ENCODE measurements around the gene MAP3K12.

Gene MAP3K12

DNA sequence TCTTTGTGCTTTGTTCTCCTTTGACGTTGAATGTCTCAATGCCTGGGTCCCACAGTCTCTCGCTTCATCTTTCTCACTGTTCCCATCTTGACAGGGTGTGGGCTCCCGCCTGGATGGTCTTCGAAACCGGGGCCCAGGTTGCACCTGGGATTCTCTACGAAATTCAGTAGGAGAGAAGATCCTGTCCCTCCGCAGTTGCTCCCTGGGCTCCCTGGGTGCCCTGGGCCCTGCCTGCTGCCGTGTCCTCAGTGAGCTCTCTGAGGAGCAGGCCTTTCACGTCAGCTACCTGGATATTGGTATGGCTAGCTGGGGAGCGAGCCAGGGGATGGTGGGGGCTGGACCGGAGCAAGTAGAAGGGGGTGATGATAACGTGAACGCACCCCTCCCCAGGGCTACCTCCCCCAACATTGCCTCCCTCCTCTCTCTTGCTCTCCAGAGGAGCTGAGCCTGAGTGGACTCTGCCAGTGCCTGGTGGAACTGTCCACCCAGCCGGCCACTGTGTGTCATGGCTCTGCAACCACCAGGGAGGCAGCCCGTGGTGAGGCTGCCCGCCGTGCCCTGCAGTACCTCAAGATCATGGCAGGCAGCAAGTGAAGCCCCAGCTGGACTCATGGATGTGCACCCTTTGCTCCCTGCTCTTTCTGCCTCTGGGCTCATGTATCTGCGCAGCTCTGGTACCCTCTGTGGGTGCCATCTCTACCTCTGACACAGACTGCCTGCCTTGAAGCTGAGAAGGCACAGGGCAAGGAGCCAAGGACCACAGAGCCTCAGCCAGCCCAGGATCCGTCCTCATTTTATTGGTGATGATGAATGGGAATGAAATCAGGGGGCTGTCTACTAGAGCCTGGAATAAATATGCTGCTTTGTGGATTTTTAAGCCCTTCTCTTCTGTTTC is 6.5 kb upstream of the MAP3K12 start:
- Histone ChIP-seq H3K27me3 (ENCODE audit: control insufficient read depth, insufficient read depth, low read length) (no peaks in the 10 kb centered on the region), H3K4me1 (ENCODE audit: control insufficient read depth, insufficient read depth, low read length) (peaks cover 6% of the 10 kb centered on the region), H3K36me3 (ENCODE audit: control insufficient read depth, insufficient read depth, low read length) (peaks cover 24% of the 10 kb centered on the region)

GRCh38 chr12:53505086-53505485 is 5.8 kb upstream of the MAP3K12 start:
- H3K27me3 ChIP-seq (ENCODE audit: control insufficient read depth, insufficient read depth, low read length), result no peaks in the 10 kb centered on the region
- no peak overlapping the region for H3K4me3 ChIP-seq (ENCODE audit: low read length)
- H3K36me3 ChIP-seq (ENCODE audit: control insufficient read depth, insufficient read depth, low read length), result peaks cover 24% of the 10 kb centered on the region
- H3K27ac ChIP-seq (ENCODE audit: low read depth, low read length), result no peak overlapping the region
- peaks cover 10% of the 10 kb centered on the region for H3K4me1 ChIP-seq (ENCODE audit: control insufficient read depth, insufficient read depth, low read length)
- no peak overlapping the region for H3K9ac ChIP-seq (ENCODE audit: low read length)

More for the DNA sequence above, 6.5 kb upstream of the MAP3K12 start:
- Histone ChIP-seq H3K9ac (ENCODE audit: low read length) (no peak overlapping the region), H3K4me3 (ENCODE audit: low read length) (no peak overlapping the region), H3K27ac (ENCODE audit: low read depth, low read length) (no peak overlapping the region)

DNA sequence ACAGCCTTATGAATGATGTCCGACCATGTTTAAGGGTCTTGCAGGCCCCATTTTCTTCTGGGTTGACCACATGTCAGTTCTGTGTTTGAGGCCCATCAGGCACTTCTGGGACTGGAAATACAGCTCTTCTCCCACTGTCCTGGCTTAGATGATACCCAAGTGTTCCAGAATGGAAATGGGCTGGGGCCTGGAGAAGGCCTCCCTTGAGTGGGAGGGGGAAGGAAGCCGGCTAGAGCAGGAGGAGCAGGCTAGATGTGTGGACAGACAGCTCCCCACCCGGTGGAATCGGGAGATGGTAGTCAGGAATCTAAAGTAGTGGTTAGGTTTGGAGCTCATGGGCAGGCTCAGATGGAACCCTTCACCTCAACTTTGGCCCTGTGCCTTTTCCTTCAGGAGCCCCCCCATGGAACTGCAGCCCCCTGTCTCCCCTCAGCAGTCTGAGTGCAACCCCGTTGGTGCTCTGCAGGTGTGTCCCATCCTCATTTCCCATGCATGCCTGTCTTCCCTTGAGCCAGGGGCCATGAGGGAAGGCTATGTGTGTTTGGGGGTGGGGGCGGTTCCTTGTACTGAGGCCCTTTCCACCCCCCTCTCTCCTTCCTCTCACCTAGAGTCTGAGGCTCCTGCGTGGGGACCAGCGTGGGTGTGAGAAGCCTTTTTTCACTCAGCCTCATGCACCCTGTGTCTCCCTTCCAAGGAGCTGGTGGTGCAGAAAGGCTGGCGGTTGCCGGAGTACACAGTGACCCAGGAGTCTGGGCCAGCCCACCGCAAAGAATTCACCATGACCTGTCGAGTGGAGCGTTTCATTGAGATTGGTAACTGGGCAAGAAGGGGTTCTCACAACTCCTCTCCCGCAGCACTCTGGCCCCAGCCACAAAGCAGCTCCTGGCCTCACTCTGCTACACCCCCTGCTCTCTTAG is 5.0 kb upstream of the MAP3K12 start:
- Histone ChIP-seq H3K9ac (ENCODE audit: low read length) (no peak overlapping the region), H3K27me3 (ENCODE audit: control insufficient read depth, insufficient read depth, low read length) (no peaks in the 10 kb centered on the region), H3K4me1 (ENCODE audit: control insufficient read depth, insufficient read depth, low read length) (peaks cover 15% of the 10 kb centered on the region), H3K36me3 (ENCODE audit: control insufficient read depth, insufficient read depth, low read length) (peaks cover 22% of the 10 kb centered on the region), H3K27ac (ENCODE audit: low read depth, low read length) (no peak overlapping the region), H3K4me3 (ENCODE audit: low read length) (no peak overlapping the region)

DNA sequence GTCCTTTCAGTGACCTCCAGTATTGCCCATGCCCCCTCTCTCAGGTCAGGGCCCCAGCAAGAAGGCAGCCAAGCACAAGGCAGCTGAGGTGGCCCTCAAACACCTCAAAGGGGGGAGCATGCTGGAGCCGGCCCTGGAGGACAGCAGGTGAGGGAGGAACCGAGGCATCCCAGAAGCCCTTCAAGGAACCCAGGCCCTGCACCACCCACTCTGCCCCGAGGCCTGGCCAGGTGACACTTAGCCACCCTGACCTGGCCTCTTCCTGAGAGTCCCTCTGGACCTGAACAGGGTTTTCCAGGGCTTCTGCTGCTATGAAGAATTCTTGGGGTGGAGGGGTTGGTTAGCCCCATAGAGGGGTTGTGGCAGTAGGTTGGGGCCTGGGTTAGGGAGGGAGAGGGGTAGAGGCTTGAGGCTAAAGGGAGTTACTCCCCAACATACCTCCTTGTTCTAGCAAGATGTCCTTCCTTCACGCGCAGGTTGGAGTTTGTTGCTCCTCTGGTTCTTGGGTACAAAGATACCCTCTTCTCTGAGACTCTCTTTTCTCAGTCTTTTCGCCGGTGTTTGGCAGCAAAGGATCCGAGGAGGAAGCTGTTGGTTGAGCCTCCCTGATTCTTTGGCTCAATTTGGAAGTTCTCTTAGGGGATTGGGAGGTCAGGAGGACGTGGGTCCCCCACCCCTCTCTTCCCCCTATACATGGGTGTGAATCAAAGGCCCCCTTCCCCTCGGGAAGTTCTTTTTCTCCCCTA is 3.9 kb upstream of the MAP3K12 start:
- Histone ChIP-seq H3K4me1 (ENCODE audit: control insufficient read depth, insufficient read depth, low read length) (peaks cover 15% of the 10 kb centered on the region), H3K36me3 (ENCODE audit: control insufficient read depth, insufficient read depth, low read length) (peaks cover 22% of the 10 kb centered on the region), H3K4me3 (ENCODE audit: low read length) (no peak overlapping the region), H3K27ac (ENCODE audit: low read depth, low read length) (no peak overlapping the region), H3K27me3 (ENCODE audit: control insufficient read depth, insufficient read depth, low read length) (no peaks in the 10 kb centered on the region), H3K9ac (ENCODE audit: low read length) (no peak overlapping the region)

GRCh38 chr12:53502331-53502730 is 3.1 kb upstream of the MAP3K12 start:
- H3K4me1 ChIP-seq (ENCODE audit: control insufficient read depth, insufficient read depth, low read length), result peaks cover 15% of the 10 kb centered on the region
- no peaks in the 10 kb centered on the region for H3K27me3 ChIP-seq (ENCODE audit: control insufficient read depth, insufficient read depth, low read length)
- H3K4me3 ChIP-seq (ENCODE audit: low read length), result no peak overlapping the region
- no peak overlapping the region for H3K9ac ChIP-seq (ENCODE audit: low read length)
- H3K27ac ChIP-seq (ENCODE audit: low read depth, low read length), result no peak overlapping the region
- peaks cover 22% of the 10 kb centered on the region for H3K36me3 ChIP-seq (ENCODE audit: control insufficient read depth, insufficient read depth, low read length)

GRCh38 chr12:53501615-53502181 is 2.4 kb upstream of the MAP3K12 start:
- peaks cover 15% of the 10 kb centered on the region for H3K4me1 ChIP-seq (ENCODE audit: control insufficient read depth, insufficient read depth, low read length)
- no peaks in the 10 kb centered on the region for H3K27me3 ChIP-seq (ENCODE audit: control insufficient read depth, insufficient read depth, low read length)
- H3K36me3 ChIP-seq (ENCODE audit: control insufficient read depth, insufficient read depth, low read length), result peaks cover 16% of the 10 kb centered on the region
- no peak overlapping the region for H3K9ac ChIP-seq (ENCODE audit: low read length)
- H3K4me3 ChIP-seq (ENCODE audit: low read length), result peak overlapping the region; percentile 84
- peak overlapping the region; percentile 98 for H3K27ac ChIP-seq (ENCODE audit: low read depth, low read length)

DNA sequence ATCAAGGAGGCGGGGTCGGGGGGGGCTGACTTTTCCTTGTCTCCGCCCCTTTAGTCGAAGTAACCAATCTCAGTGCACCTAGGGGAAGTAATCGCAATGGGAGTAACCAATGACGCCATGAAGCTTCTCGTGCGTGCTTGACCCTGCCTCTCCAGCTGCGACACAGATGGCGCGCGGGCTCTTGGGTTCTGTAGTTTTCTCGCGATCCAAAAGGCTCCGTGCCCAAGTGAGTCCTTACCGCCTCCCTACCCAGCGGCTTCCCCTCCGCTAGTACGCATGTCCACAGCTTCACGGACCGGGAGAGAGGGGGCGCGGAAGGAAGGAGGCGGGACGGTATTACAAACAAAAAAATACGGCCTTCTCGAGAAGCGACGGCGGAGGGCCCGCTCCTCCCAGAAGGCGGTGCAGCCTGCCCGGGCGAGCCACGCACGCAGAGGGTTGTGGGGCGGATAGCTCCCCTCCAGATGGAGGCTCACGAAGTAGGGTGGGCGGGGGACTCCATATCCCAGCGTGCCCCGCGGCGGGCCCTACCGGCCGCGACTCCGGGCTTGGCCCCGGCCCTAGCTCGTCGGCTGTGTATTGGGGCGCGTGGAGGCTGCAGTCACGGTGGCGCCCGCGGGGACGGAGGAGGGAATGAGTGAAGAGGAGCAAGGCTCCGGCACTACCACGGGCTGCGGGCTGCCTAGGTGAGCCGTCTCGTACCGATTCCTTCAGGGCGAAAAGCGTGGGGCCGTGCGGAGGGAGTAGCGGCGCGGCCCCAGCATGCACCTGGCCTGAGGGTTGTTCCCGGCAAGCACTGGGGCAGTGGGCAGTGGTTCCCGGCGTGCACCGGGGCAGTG is 1.7 kb upstream of the MAP3K12 start, which contains the start of gene TARBP2:
TARBP2 (plus strand) TSS at position 508 of the 839 bp plus-strand sequence; CDS start at position 634, 126 bp downstream.
- Histone ChIP-seq H3K4me3 (ENCODE audit: low read length) (peak within 1 kb of the TSS; percentile 95), H3K36me3 (ENCODE audit: control insufficient read depth, insufficient read depth, low read length) (peaks cover 8% of the 10 kb centered on the region), H3K9ac (ENCODE audit: low read length) (peak within 1 kb of the TSS; percentile 97), H3K4me1 (ENCODE audit: control insufficient read depth, insufficient read depth, low read length) (peaks cover 15% of the 10 kb centered on the region), H3K27ac (ENCODE audit: low read depth, low read length) (peak within 1 kb of the TSS; percentile 98), H3K27me3 (ENCODE audit: control insufficient read depth, insufficient read depth, low read length) (no peaks in the 10 kb centered on the region)

- Histone ChIP-seq H3K9ac (ENCODE audit: low read length) (peak overlapping the region; percentile 97), H3K4me1 (ENCODE audit: control insufficient read depth, insufficient read depth, low read length) (peaks cover 15% of the 10 kb centered on the region), H3K27me3 (ENCODE audit: control insufficient read depth, insufficient read depth, low read length) (no peaks in the 10 kb centered on the region), H3K4me3 (ENCODE audit: low read length) (peak overlapping the region; percentile 95), H3K36me3 (ENCODE audit: control insufficient read depth, insufficient read depth, low read length) (peaks cover 7% of the 10 kb centered on the region), H3K27ac (ENCODE audit: low read depth, low read length) (peak overlapping the region; percentile 98)
These were observed 1.0 kb upstream of the MAP3K12 start for GRCh38 chr12:53500142-53500775.

DNA sequence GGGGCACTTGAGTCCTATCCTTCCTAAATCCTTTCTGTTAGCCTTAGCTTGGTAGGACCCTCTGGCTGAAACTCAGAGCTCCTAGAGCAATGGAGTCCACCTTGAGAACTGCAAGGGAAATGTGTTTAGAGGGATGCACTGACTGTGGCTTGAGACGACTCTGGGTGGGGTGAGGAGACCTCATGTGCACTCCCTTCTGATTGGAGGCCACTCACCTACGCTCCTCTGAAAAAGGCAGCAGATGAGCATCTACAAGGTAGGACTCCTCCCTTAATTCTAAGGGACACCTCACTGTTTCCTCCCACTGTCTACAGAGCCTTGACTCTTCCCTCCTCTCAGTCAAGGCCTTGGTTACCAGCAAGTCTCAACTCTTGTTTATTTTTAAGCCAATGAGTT is 1.0 kb downstream of the MAP3K12 start:
- H3K27me3 ChIP-seq (ENCODE audit: control insufficient read depth, insufficient read depth, low read length), result no peaks in the 10 kb centered on the region
- H3K9ac ChIP-seq (ENCODE audit: low read length), result no peak overlapping the region
- no peak overlapping the region for H3K27ac ChIP-seq (ENCODE audit: low read depth, low read length)
- H3K4me1 ChIP-seq (ENCODE audit: control insufficient read depth, insufficient read depth, low read length), result peaks cover 19% of the 10 kb centered on the region
- H3K4me3 ChIP-seq (ENCODE audit: low read length), result peak overlapping the region; percentile 67
- no peaks in the 10 kb centered on the region for H3K36me3 ChIP-seq (ENCODE audit: control insufficient read depth, insufficient read depth, low read length)

DNA sequence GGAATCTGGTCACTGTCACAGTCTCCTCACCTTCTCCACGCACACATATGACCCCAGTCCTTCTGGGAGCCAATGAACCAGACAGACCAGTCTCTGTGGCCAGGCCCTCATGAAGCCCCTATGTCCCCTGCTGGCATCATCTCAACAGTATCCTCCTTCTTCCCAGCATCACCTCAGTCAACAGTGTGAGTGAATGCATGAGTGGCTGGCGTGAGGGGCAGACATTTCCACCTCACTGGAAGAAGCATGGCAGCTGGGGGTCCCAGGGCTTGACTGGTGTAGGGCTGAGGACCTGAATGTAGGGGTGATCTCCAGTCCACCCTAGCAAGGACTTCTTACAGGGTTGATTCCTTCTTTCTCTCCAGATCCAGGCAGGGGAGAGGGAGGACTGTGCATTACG is 1.8 kb downstream of the MAP3K12 start:
- Histone ChIP-seq H3K36me3 (ENCODE audit: control insufficient read depth, insufficient read depth, low read length) (no peaks in the 10 kb centered on the region), H3K9ac (ENCODE audit: low read length) (no peak overlapping the region), H3K27me3 (ENCODE audit: control insufficient read depth, insufficient read depth, low read length) (no peaks in the 10 kb centered on the region), H3K27ac (ENCODE audit: low read depth, low read length) (no peak overlapping the region), H3K4me3 (ENCODE audit: low read length) (no peak overlapping the region), H3K4me1 (ENCODE audit: control insufficient read depth, insufficient read depth, low read length) (peaks cover 20% of the 10 kb centered on the region)

DNA sequence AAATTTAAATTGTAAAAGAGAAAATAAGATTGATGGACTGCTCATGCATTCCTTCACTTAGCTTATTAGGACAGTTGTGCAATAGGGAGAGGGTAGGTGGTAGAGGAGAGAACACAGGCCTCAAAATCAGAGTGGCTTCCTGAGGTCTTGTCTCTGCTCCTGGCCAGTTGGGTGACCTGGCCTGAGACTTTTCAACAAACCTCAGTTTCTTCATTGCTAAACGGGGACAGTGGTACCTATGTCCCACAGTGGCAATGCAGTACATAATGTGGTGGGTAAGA is 2.6 kb downstream of the MAP3K12 start:
- H3K4me1 ChIP-seq (ENCODE audit: control insufficient read depth, insufficient read depth, low read length), result peaks cover 20% of the 10 kb centered on the region
- no peaks in the 10 kb centered on the region for H3K27me3 ChIP-seq (ENCODE audit: control insufficient read depth, insufficient read depth, low read length)
- H3K27ac ChIP-seq (ENCODE audit: low read depth, low read length), result no peak overlapping the region
- H3K36me3 ChIP-seq (ENCODE audit: control insufficient read depth, insufficient read depth, low read length), result no peaks in the 10 kb centered on the region
- H3K4me3 ChIP-seq (ENCODE audit: low read length), result no peak overlapping the region
- H3K9ac ChIP-seq (ENCODE audit: low read length), result no peak overlapping the region

All from rectal smooth muscle tissue (tissue), 1 donor.